Measurements from ENCODE around the gene BDKRB2. TPM values are rescaled to one million over a fixed set of nuclear protein-coding genes. Genes with fewer than 3 reads are reported as not detected.

Gene BDKRB2
- polyA plus RNA-seq, 3 donors = 3.3 to 4.2 (median 3.6) TPM

GRCh38 chr14:96247031-96247430 lies 42.4 kb downstream of the BDKRB2 start:
- DNase-seq (ENCODE audit: low read depth in 3 of 3, low spot score in 2 of 3) = no peak

DNA sequence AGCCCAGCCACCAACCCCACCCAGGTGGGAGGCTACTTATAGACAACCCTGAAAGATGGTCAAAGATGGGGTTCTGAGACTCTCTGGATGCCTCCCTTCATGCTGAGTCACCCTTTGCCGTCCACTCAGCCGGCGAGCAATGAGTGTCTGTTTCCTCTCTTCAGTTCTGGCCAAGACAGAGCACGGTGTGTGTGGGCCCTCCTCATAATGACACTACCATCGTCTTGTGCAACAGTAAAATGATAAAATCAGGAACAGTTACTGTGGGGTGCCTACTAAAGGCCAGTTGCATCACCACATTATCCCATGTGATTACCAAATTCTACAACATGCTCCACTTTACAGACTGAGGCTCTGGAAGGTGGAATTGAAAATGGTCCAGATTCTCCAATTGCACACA lies 44.4 kb downstream of the BDKRB2 start:
- no peak for DNase-seq (ENCODE audit: low read depth in 3 of 3, low spot score in 2 of 3)

- no peak for DNase-seq (ENCODE audit: low read depth in 3 of 3, low spot score in 2 of 3)
These were observed 45.8 kb downstream of the BDKRB2 start for GRCh38 chr14:96250485-96250884.

DNA sequence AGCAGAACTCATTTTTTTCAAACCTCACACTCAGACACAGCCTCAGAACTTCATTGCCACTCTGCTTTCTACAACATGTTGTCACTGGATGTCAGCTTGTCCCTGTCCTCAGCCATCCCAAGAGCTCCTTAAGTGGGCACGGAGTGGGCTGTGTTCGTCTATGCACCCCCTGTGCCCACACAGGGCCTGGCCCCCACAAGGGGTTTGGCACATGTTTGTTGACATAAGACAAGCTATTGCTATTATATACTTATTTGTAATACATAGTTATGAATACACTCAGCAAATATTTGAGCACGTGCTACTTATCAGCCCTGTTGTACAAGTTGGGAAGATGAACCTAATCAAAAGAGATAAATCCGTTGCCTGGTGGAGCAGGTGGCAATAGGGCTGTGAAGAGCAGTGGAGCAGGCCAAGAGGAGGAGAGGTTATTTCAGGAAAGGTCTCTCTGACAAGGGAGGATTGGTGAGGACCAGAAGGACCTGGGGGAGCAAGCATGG lies 47.1 kb downstream of the BDKRB2 start:
- no peak for DNase-seq (ENCODE audit: low read depth in 3 of 3, low spot score in 2 of 3)

- no peak for DNase-seq (ENCODE audit: low read depth in 3 of 3, low spot score in 2 of 3)
These were observed 47.8 kb downstream of the BDKRB2 start for GRCh38 chr14:96252323-96252998.

DNA sequence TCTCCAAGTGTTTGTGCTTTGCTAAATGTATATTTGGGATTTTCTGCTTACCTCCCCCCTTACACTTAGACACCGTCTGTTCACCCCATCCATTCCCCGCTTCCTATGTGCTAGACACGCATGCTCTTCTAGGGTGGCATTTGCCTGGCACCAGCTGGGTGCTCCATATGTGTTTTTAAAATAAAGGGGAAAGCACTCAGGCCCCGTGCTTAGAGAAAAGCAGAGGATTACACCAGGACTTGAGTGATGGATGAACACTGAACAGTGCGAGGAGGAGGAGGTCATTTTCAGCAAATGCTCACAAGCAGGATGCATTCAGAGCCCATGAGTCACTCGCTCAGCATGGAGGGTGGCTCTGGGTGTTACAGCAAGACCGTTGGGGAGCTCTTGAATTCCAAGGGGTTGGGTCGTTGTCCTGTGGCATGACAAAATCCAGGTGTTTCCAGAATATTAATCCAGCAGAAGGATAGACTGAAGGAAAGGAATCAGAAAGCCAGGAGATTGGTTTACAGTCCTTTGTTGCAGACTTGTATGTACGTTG lies 48.4 kb downstream of the BDKRB2 start:
- no peak for DNase-seq (ENCODE audit: low read depth in 3 of 3, low spot score in 2 of 3)

DNA sequence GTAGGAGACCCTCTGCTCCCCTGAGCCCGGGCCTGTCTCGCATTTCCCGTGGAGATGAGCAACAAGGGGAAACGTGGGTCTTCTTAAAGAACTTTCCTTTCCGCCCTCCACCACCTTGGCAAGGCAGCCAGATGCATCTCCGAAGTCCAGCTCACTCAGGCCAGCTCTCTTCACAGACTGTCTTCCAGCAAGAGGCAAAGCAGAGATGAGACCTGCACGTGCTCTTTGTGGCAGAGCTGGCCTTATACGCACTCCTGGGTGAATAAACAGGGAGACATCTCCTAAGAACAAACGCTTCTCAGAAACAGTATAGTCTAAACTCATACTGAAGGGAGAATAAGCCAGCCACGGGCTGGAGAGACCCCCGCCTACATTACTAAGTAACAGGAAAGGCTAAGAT lies 50.0 kb downstream of the BDKRB2 start:
- DNase-seq (ENCODE audit: low read depth in 3 of 3, low spot score in 2 of 3) = no peak

GRCh38 chr14:96255501-96256366 lies 51.1 kb downstream of the BDKRB2 start, which contains the start of gene BDKRB1:
BDKRB1 (plus strand) TSS chr14:96256210; CDS start chr14:96263683, 7,473 bp downstream.
- no peak for DNase-seq (ENCODE audit: low read depth in 3 of 3, low spot score in 2 of 3)

GRCh38 chr14:96256407-96256806 lies 51.8 kb downstream of the BDKRB2 start:
- DNase-seq (ENCODE audit: low read depth in 3 of 3, low spot score in 2 of 3) = no peak

GRCh38 chr14:96257056-96257455 lies 52.4 kb downstream of the BDKRB2 start:
- no peak for DNase-seq (ENCODE audit: low read depth in 3 of 3, low spot score in 2 of 3)

GRCh38 chr14:96257900-96258299 lies 53.3 kb downstream of the BDKRB2 start:
- no peak for DNase-seq (ENCODE audit: low read depth in 3 of 3, low spot score in 2 of 3)

DNA sequence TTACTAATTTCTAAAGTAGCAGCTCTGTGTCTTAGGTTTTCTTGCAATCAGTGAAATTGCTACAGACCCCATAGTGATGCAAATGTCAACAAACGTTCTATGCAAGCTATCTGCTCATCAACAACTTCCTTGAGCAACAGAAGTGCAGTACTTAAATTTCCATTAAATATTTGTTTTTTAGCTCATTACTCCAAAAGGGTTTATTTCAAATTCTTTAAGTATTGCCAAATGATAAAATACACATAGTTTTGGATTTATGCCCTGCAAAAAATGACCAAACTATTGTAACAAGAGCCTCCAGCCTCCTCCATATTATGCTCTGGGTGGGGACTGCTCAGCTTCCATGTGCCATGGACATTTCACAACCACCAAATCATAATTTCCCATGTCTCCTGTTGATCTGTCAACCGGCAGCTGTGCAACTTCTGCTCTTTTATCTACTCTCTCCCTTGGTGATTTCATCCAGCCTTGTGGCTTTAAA lies 55.7 kb downstream of the BDKRB2 start:
- DNase-seq (ENCODE audit: low read depth in 3 of 3, low spot score in 2 of 3) = no peak

- no peak for DNase-seq (ENCODE audit: low read depth in 3 of 3, low spot score in 2 of 3)
These were observed 56.4 kb downstream of the BDKRB2 start for GRCh38 chr14:96261053-96261452.

- DNase-seq (ENCODE audit: low read depth in 3 of 3, low spot score in 2 of 3) = no peak
These were observed 57.4 kb downstream of the BDKRB2 start for GRCh38 chr14:96261772-96262655.

- no peak for DNase-seq (ENCODE audit: low read depth in 3 of 3, low spot score in 2 of 3)
These were observed 58.9 kb downstream of the BDKRB2 start for GRCh38 chr14:96263347-96264199.

GRCh38 chr14:96264200-96264553 lies 59.5 kb downstream of the BDKRB2 start:
- no peak for DNase-seq (ENCODE audit: low read depth in 3 of 3, low spot score in 2 of 3)

GRCh38 chr14:96264853-96265252 lies 60.2 kb downstream of the BDKRB2 start:
- DNase-seq (ENCODE audit: low read depth in 3 of 3, low spot score in 2 of 3) = no peak

DNA sequence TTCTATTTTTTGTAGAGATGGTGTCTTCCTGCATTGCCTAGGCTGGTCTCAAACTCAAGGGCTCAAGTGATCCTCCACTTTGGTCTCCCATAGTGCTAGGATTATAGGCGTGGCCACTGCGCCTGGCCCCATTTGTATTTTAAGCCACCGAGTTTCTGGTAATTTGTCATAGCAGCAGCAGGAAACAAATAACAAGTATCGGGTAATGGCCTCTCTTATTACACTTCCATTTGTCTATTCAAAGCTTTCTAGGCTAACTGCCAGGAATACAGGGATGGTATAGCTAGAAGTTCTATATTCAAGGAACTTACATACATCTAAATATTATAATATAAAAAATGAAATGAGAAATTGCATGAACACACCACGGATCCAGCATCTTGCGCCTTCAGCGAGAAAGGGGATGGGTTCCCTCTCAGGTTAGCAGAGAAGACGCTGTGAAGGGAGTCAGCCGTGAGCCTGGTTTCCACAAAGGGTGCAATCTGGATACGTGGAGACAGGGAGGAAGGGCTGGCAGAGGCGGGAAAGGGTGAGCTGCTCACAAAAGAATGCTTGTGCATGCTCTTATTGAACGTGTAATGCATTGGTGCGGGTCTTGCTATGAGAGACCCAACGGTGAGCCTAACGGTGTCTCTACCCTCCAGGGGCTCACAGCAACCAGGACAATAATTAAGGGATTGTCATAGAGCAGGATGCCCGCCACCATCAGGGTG lies 60.9 kb downstream of the BDKRB2 start:
- no peak for DNase-seq (ENCODE audit: low read depth in 3 of 3, low spot score in 2 of 3)

DNA sequence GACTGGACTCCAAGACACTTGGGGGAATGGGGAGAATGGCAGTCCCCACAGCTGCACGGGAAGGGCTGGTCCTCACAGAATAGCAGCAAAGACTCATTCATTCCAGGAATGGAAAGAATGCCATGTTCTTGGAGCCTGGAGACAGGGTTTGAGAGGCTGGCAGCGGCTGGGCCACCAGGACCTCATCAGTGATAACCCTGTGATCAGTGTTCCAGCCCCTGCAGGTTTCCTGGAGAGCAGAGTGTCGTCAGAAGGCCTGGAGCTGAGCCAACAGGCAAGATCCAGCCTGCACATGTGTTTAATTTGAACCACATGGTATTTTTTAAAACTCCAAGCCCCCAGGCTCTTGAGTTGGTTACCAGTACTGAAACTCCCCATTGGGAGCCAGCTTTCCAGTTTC lies 62.7 kb downstream of the BDKRB2 start:
- DNase-seq (ENCODE audit: low read depth in 3 of 3, low spot score in 2 of 3) = no peak

Measured in right renal cortex interstitium (tissue), 3 donors.